Prostate gland (tissue), 2 donors: ENCODE data around the gene KLHL18. TPM values are rescaled to one million over a fixed set of nuclear protein-coding genes. Genes with fewer than 3 reads are reported as not detected.

ENCODE experiments used
- DNase-seq: peaks from one replicate; pipeline ENCODE4 v3.0.0-alpha.2; 2019; ENCODE audit warnings: low spot score
- H3K27ac ChIP-seq, 2 donors: fragments of 200-600 bp; sonication (generic); 2 replicates each; pipeline ENCODE4 v1.5.1; 2017 to 2019
- H3K27me3 ChIP-seq: fragments of 200-600 bp; sonication (generic); replicated peaks from 2 replicates; pipeline ENCODE4 v1.5.1; 2019; ENCODE audit not compliant: insufficient read depth
- H3K36me3 ChIP-seq, 2 donors: fragments of 200-600 bp; sonication (generic); 1 replicate in 1 of 2; 2 replicates in 1 of 2; pipeline versions ENCODE4 v1.5.1 to v1.8.1; 2017 to 2019
- H3K4me1 ChIP-seq: fragments of 200-600 bp; sonication (generic); replicated peaks from 2 replicates; pipeline ENCODE4 v1.5.1; 2019
- H3K4me3 ChIP-seq, 2 donors: fragments of 200-600 bp; sonication (generic); 2 replicates each; pipeline ENCODE4 v1.5.1; 2017 to 2019
- H3K9me3 ChIP-seq: fragments of 200-600 bp; sonication (generic); 2 replicates; pipeline ENCODE4 v1.5.1; 2017
- CTCF ChIP-seq, 4 experiments: fragments of 200-600 bp in 2 of 4; fragments of 450-650 bp in 2 of 4; sonication (generic) in 2 of 4; IDR thresholded peaks; 1 replicate in 3 of 4; 2 replicates in 1 of 4; pipeline ENCODE4 v1.5.1; 2016 to 2019; ENCODE audit warnings: antibody characterized with exemption in 4 of 4, mild to moderate bottlenecking in 2 of 4, moderate library complexity in 2 of 4
- POLR2A ChIP-seq: fragments of 450-650 bp; IDR thresholded peaks from one replicate; pipeline ENCODE4 v1.6.1; 2016; ENCODE audit warnings: antibody characterized with exemption, mild to moderate bottlenecking
- POLR2AphosphoS5 ChIP-seq: sonication (generic); formaldehyde crosslinking; IDR thresholded peaks from one replicate; pipeline ENCODE4 v1.6.1; 2017; ENCODE audit warnings: antibody characterized with exemption
- WGBS: methylation state at CpG from one replicate; pipeline ENCODE4 v1.1.5; 2018; 5-methylcytosine and 5-hydroxymethylcytosine counted together
- intact Hi-C: fragments of 100-400 bp; cut with DNase I; formaldehyde crosslinking; loops from one replicate; pipeline ENCODE4 v1.14.2; 2022
- total RNA-seq, 2 donors: library from RNA; depleted of rRNA; stranded (reverse); fragments of >200 nt; gene quantifications; one replicate each; pipeline ENCODE4 v1.1.0, GENCODE V29; 2016

Gene KLHL18
- total RNA-seq, 2 donors from 2014 or later = 10.8 to 18.6 TPM

GRCh38 chr3:47295976-47296375, 13.2 kb downstream of the KLHL18 start:
- DNase-seq = no peak
- no peaks in the 10 kb centered on the region for H3K9me3 ChIP-seq
- no peak overlapping the region for H3K4me3 ChIP-seq
- H3K36me3 ChIP-seq = no peaks in the 10 kb centered on the region
- 91% methylated on average over 6 of the region's 6 CpGs for WGBS
- H3K27ac ChIP-seq = no peak overlapping the region
- H3K4me1 ChIP-seq = no peaks in the 10 kb centered on the region
- intact Hi-C loops = no loop called here
- TF ChIP-seq POLR2AphosphoS5 = no peak
- H3K27me3 ChIP-seq = no peaks in the 10 kb centered on the region

- WGBS = 87% methylated on average over 2 of the region's 2 CpGs
- no peak for DNase-seq
- no peak overlapping the region for H3K27ac ChIP-seq
- H3K9me3 ChIP-seq = no peaks in the 10 kb centered on the region
- intact Hi-C loops = no loop called here
- no peak for TF ChIP-seq POLR2A
- TF ChIP-seq POLR2AphosphoS5 = no peak
- TF ChIP-seq CTCF (IDR thresholded peaks at IDR 0.05) = no peak
- no peaks in the 10 kb centered on the region for H3K4me1 ChIP-seq
- no peak overlapping the region for H3K4me3 ChIP-seq
- H3K27me3 ChIP-seq = no peaks in the 10 kb centered on the region
- no peaks in the 10 kb centered on the region for H3K36me3 ChIP-seq
Measured at GRCh38 chr3:47296562-47297302, 14.0 kb downstream of the KLHL18 start.

GRCh38 chr3:47298439-47298838, 15.7 kb downstream of the KLHL18 start:
- Histone ChIP-seq H3K27me3 (no peaks in the 10 kb centered on the region), H3K4me3 (no peak overlapping the region), H3K9me3 (no peaks in the 10 kb centered on the region), H3K4me1 (no peaks in the 10 kb centered on the region), H3K36me3 (no peaks in the 10 kb centered on the region), H3K27ac (no peak overlapping the region)
- 91% methylated on average over 3 of the region's 3 CpGs for WGBS
- intact Hi-C loops = no loop called here
- no peak for DNase-seq
- no peak for TF ChIP-seq POLR2AphosphoS5
- TF ChIP-seq CTCF (IDR thresholded peaks at IDR 0.05) = no peak
- no peak for TF ChIP-seq POLR2A

GRCh38 chr3:47299381-47300318, 16.9 kb downstream of the KLHL18 start:
- H3K4me1 ChIP-seq = no peaks in the 10 kb centered on the region
- no peak overlapping the region for H3K27ac ChIP-seq
- 90% methylated on average over 9 of the region's 9 CpGs for WGBS
- no peaks in the 10 kb centered on the region for H3K36me3 ChIP-seq
- no peak for DNase-seq
- no peaks in the 10 kb centered on the region for H3K27me3 ChIP-seq
- no peaks in the 10 kb centered on the region for H3K9me3 ChIP-seq
- no peak overlapping the region for H3K4me3 ChIP-seq
- intact Hi-C loops = no loop called here
- TF ChIP-seq POLR2A = no peak
- TF ChIP-seq POLR2AphosphoS5 = no peak
- TF ChIP-seq CTCF (IDR thresholded peaks at IDR 0.05) = no peak

- H3K9me3 ChIP-seq = no peaks in the 10 kb centered on the region
- no peak for DNase-seq
Measured at GRCh38 chr3:47301456-47301855, 18.7 kb downstream of the KLHL18 start.

More at GRCh38 chr3:47301456-47301855, 18.7 kb downstream of the KLHL18 start:
- intact Hi-C loops = no loop called here
- no peaks in the 10 kb centered on the region for H3K4me1 ChIP-seq
- TF ChIP-seq POLR2AphosphoS5 = no peak
- TF ChIP-seq CTCF (IDR thresholded peaks at IDR 0.05) = no peak
- no peak for TF ChIP-seq POLR2A
- no peak overlapping the region for H3K4me3 ChIP-seq
- no peaks in the 10 kb centered on the region for H3K27me3 ChIP-seq
- H3K36me3 ChIP-seq = no peaks in the 10 kb centered on the region
- H3K27ac ChIP-seq = no peak overlapping the region
